Sigmoid colon (tissue), 7 donors: Measurements from ENCODE around the gene HMSD. TPM values are rescaled to one million over a fixed set of nuclear protein-coding genes. Genes with fewer than 3 reads are reported as not detected.

Experiments
- DNase-seq: peaks from one replicate; pipeline ENCODE4 v3.0.0-alpha.2; 2019
- H3K27ac ChIP-seq, 4 donors: fragments of 200-600 bp; sonication (generic); one replicate each; pipeline ENCODE4 v1.5.1; 2016 to 2019; ENCODE audit warnings: mild to moderate bottlenecking in 1 of 4
- H3K27me3 ChIP-seq, 3 donors: fragments of 200-600 bp; sonication (generic); one replicate each; pipeline ENCODE4 v1.5.1; 2019; ENCODE audit warnings: mild to moderate bottlenecking in 1 of 3
- H3K36me3 ChIP-seq, 4 donors: fragments of 200-600 bp; sonication (generic); one replicate each; pipeline ENCODE4 v1.5.1; 2016 to 2019
- H3K4me1 ChIP-seq, 4 donors: fragments of 200-600 bp; sonication (generic); one replicate each; pipeline ENCODE4 v1.5.1; 2017 to 2019
- H3K4me3 ChIP-seq, 4 donors: fragments of 200-600 bp; sonication (generic); one replicate each; pipeline ENCODE4 v1.5.1; 2017 to 2019; ENCODE audit warnings: mild to moderate bottlenecking in 2 of 4, moderate library complexity in 1 of 4
- H3K9me3 ChIP-seq, 4 donors: fragments of 200-600 bp in 3 of 4; sonication (generic) in 3 of 4; one replicate each; pipeline versions ENCODE4 v1.5.1 to v1.6.1; 2013 to 2019
- CTCF ChIP-seq, 4 experiments: fragments of 450-650 bp in 3 of 4; fragments of 200-600 bp in 1 of 4; IDR thresholded peaks; one replicate each; pipeline ENCODE4 v1.5.1; 2016 to 2019; ENCODE audit warnings: antibody characterized with exemption in 4 of 4, mild to moderate bottlenecking in 3 of 4, moderate library complexity in 2 of 4
- EP300 ChIP-seq, 4 donors: sonication (generic); formaldehyde crosslinking; IDR thresholded peaks; one replicate each; pipeline ENCODE4 v1.6.1; 2017; ENCODE audit warnings: antibody characterized with exemption in 4 of 4
- POLR2A ChIP-seq, 2 donors: fragments of 450-650 bp; IDR thresholded peaks; one replicate each; pipeline ENCODE4 v1.6.1; 2016; ENCODE audit warnings: antibody characterized with exemption in 2 of 2, mild to moderate bottlenecking in 2 of 2, moderate library complexity in 2 of 2
- POLR2AphosphoS5 ChIP-seq, 4 donors: sonication (generic); formaldehyde crosslinking; IDR thresholded peaks; one replicate each; pipeline ENCODE4 v1.6.1; 2017; ENCODE audit warnings: antibody characterized with exemption in 4 of 4
- WGBS, 2 donors: extraction: QIAGEN DNeasy Blood & Tissue Kit; methylation state at CpG; one replicate each; pipeline ENCODE4 v1.1.7; 2013; 5-methylcytosine and 5-hydroxymethylcytosine counted together
- intact Hi-C: fragments of 100-400 bp; cut with DNase I; formaldehyde crosslinking; loops from one replicate; pipeline ENCODE4 v1.15.1; 2023
- polyA plus RNA-seq, 3 donors: library from polyadenylated mRNA; stranded (reverse); fragments of 200-250 nt; gene quantifications; one replicate each; pipeline ENCODE4 v1.2.3, GENCODE V29; 2013
- total RNA-seq, 4 donors: library from RNA; depleted of rRNA; stranded (reverse); fragments of >200 nt; gene quantifications; one replicate each; pipeline ENCODE4 v1.1.0, GENCODE V29; 2016
- donor health status: healthy with polysubstance abuse.
- donor health status: Bipolar disorder and iron deficiency.
- donor health status: healthy.

The HMSD gene
- total and polyA plus RNA-seq, 7 donors, result 0.54 TPM; not detected in 6

- intact Hi-C loops, result no loop called here
- no peak for DNase-seq
- Histone ChIP-seq H3K4me1 (peaks cover 0 to 8% (median 4%) of the 10 kb centered on the region in 4 donors), H3K27me3 (peaks cover 0 to 24% (median 0%) of the 10 kb centered on the region in 3 donors), H3K4me3 (no peak overlapping the region), H3K27ac (no peak overlapping the region), H3K36me3 (no peaks in the 10 kb centered on the region), H3K9me3 (peaks cover 0 to 2% (median 0%) of the 10 kb centered on the region in 4 donors)
- no peak for TF ChIP-seq POLR2AphosphoS5 (IDR thresholded peaks at IDR 0.05)
- no peak for TF ChIP-seq EP300 (IDR thresholded peaks at IDR 0.05)
- TF ChIP-seq CTCF (IDR thresholded peaks at IDR 0.05), result no peak
- no peak for TF ChIP-seq POLR2A (IDR thresholded peaks at IDR 0.05)
- 82 to 84% methylated on average over 3 of the region's 3 CpGs for WGBS, 2 donors
Measured at GRCh38 chr18:63947051-63947790, 1.9 kb upstream of the HMSD start.

GRCh38 chr18:63951302-63951705 lies 2.2 kb downstream of the HMSD start:
- no peak for DNase-seq
- Histone ChIP-seq H3K27me3 (peaks cover 0 to 20% (median 0%) of the 10 kb centered on the region in 3 donors), H3K4me1 (peaks cover 0 to 8% (median 4%) of the 10 kb centered on the region in 4 donors), H3K4me3 (no peak overlapping the region), H3K36me3 (no peaks in the 10 kb centered on the region), H3K27ac (no peak overlapping the region), H3K9me3 (no peaks in the 10 kb centered on the region)
- TF ChIP-seq POLR2AphosphoS5 (IDR thresholded peaks at IDR 0.05) (no peak), POLR2A (IDR thresholded peaks at IDR 0.05) (no peak), CTCF (IDR thresholded peaks at IDR 0.05) (no peak), EP300 (IDR thresholded peaks at IDR 0.05) (no peak)
- WGBS, 2 donors, result 69 to 72% methylated on average over 4 of the region's 4 CpGs
- intact Hi-C loops, result no loop called here

DNA sequence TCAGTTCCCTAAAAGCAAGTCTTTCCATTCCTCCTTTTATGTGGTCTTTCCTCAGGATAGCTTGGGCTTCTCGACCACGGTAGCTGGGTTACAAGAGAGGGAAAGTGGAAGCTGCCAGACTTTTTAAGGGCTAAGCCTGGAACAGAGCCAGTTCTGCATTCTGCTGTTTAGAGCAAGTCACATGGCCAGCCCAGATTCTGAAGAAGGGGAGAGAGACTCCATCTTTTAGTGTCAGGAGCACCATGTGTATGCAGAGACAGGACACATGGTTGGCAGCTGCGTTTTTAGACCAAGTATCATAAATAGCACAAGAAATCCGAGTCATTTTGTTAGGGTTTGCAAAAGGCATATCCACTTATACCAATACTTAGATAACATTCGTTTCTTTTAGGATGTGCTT lies 4.7 kb downstream of the HMSD start:
- Histone ChIP-seq H3K36me3 (no peaks in the 10 kb centered on the region), H3K27me3 (peaks cover 0 to 21% (median 0%) of the 10 kb centered on the region in 3 donors), H3K27ac (no peak overlapping the region), H3K4me3 (no peak overlapping the region), H3K4me1 (peaks cover 0 to 8% (median 4%) of the 10 kb centered on the region in 4 donors), H3K9me3 (no peaks in the 10 kb centered on the region)
- WGBS, 2 donors, result 62 to 73% methylated on average over 5 of the region's 5 CpGs
- TF ChIP-seq EP300 (IDR thresholded peaks at IDR 0.05), result no peak
- no peak for TF ChIP-seq CTCF (IDR thresholded peaks at IDR 0.05)
- no peak for TF ChIP-seq POLR2A (IDR thresholded peaks at IDR 0.05)
- TF ChIP-seq POLR2AphosphoS5 (IDR thresholded peaks at IDR 0.05), result no peak
- no peak for DNase-seq
- intact Hi-C loops, result no loop called here

DNA sequence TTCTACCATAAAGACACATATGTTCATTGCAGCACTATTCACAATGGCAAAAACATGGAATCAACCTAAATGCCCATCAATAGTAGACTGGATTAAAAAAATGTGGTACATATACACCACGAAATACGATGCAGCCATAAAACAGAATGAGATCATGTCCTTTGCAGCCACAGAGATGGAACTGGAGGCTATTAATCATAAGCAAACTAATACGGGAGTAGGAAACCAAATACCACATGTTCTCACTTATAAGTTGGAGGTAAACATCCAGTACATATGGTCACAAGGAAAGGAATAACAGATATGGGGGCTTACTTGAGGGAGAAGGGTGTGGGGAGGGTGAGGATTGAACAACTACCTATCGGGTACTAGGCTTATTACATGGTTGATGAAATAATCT lies 7.7 kb downstream of the HMSD start:
- WGBS, 2 donors, result 64 to 67% methylated on average over 4 of the region's 4 CpGs
- DNase-seq, result no peak
- Histone ChIP-seq H3K27ac (no peak overlapping the region), H3K27me3 (peaks cover 0 to 15% (median 0%) of the 10 kb centered on the region in 3 donors), H3K9me3 (no peaks in the 10 kb centered on the region), H3K4me3 (no peak overlapping the region), H3K4me1 (no peaks in the 10 kb centered on the region), H3K36me3 (no peaks in the 10 kb centered on the region)
- TF ChIP-seq POLR2A (IDR thresholded peaks at IDR 0.05) (no peak), EP300 (IDR thresholded peaks at IDR 0.05) (no peak), CTCF (IDR thresholded peaks at IDR 0.05) (no peak), POLR2AphosphoS5 (IDR thresholded peaks at IDR 0.05) (no peak)
- intact Hi-C loops, result no loop called here
